Gastrocnemius medialis (tissue), 4 donors: Measurements from ENCODE around the gene ZBTB17. TPM values are rescaled to one million over a fixed set of nuclear protein-coding genes. Genes with fewer than 3 reads are reported as not detected.
A peak's percentile ranks its signal among the peaks of the same experiment; 100 is the strongest.

Source experiments
- ATAC-seq, 2 donors: fragments of 150-250 bp; one replicate each; pipeline ENCODE4 v1.9.1; 2016
- DNase-seq, 2 donors: peaks; one replicate each; pipeline ENCODE4 v3.0.0-alpha.2; 2019
- H3K27ac ChIP-seq, 4 donors: fragments of 200-600 bp; sonication (generic); 1 replicate in 1 of 4; 2 replicates in 3 of 4; pipeline ENCODE4 v1.5.1; 2016 to 2018; ENCODE audit warnings: mild to moderate bottlenecking in 2 of 4, moderate library complexity in 1 of 4
- H3K27me3 ChIP-seq, 3 donors: fragments of 200-600 bp; sonication (generic) in 2 of 3; 1 replicate in 1 of 3; 2 replicates in 2 of 3; pipeline versions ENCODE4 v1.5.1 to v1.6.0; 2016 to 2019; ENCODE audit warnings: mild to moderate bottlenecking in 1 of 3, moderate library complexity in 1 of 3
- H3K36me3 ChIP-seq, 2 donors: fragments of 200-600 bp; sonication (generic) in 1 of 2; one replicate each; pipeline ENCODE4 v1.5.1; 2017 to 2018
- H3K4me1 ChIP-seq, 2 donors: fragments of 200-600 bp; sonication (generic) in 1 of 2; one replicate each; pipeline ENCODE4 v1.5.1; 2016 to 2017; ENCODE audit warnings: mild to moderate bottlenecking in 2 of 2
- H3K4me3 ChIP-seq, 4 donors: fragments of 200-600 bp; sonication (generic) in 3 of 4; 1 replicate in 1 of 4; 2 replicates in 3 of 4; pipeline ENCODE4 v1.5.1; 2016 to 2019; ENCODE audit warnings: mild to moderate bottlenecking in 2 of 4
- H3K9me3 ChIP-seq, 3 donors: fragments of 200-600 bp; sonication (generic) in 2 of 3; 1 replicate in 1 of 3; 2 replicates in 2 of 3; pipeline ENCODE4 v1.5.1; 2016 to 2019
- CTCF ChIP-seq, 5 experiments: fragments of 450-650 bp in 3 of 5; fragments of 200-600 bp in 2 of 5; sonication (generic) in 2 of 5; IDR thresholded peaks in 4 of 5; conservative IDR thresholded peaks in 1 of 5; 1 replicate in 4 of 5; 2 replicates in 1 of 5; pipeline ENCODE4 v1.5.1; 2016 to 2019; ENCODE audit warnings: antibody characterized with exemption in 5 of 5, mild to moderate bottlenecking in 3 of 5, moderate library complexity in 3 of 5
- POLR2A ChIP-seq, 2 donors: fragments of 450-650 bp; IDR thresholded peaks; one replicate each; pipeline ENCODE4 v1.6.1; 2017; ENCODE audit warnings: antibody characterized with exemption in 2 of 2, mild to moderate bottlenecking in 2 of 2, moderate library complexity in 2 of 2
- in situ Hi-C, 4 donors: fragments of 200-750 bp; cut with MboI; loops; one replicate each; pipeline versions ENCODE4 v1.15.0 to v1.8.0; 2017; ENCODE audit warnings: low sequenced_read_pairs in 4 of 4
- intact Hi-C: fragments of 100-400 bp; cut with DNase I; formaldehyde crosslinking; loops from one replicate; pipeline ENCODE4 v1.15.1; 2023; ENCODE audit warnings: low total_unique reads
- total RNA-seq, 4 donors: library from RNA; depleted of rRNA; stranded (reverse); fragments of >200 nt; gene quantifications; one replicate each; pipeline versions ENCODE4 v1.1.0 to v1.2.3, GENCODE V29; 2016

The ZBTB17 gene
- total RNA-seq, 4 donors from 2014 or later, result 25.9 to 44.1 (median 31.5) TPM

- Histone ChIP-seq H3K4me1 (peaks cover 23 to 34% of the 10 kb centered on the region in 2 donors), H3K27ac (peak overlapping the region; percentile 97 to 100 (median 98)), H3K9me3 (no peaks in the 10 kb centered on the region), H3K36me3 (no peaks in the 10 kb centered on the region), H3K4me3 (no peak overlapping the region), H3K27me3 (no peaks in the 10 kb centered on the region)
- no peak for ATAC-seq
- no peak for TF ChIP-seq CTCF (IDR thresholded peaks at IDR 0.05 in 4 of 5, conservative IDR thresholded peaks at IDR 0.05 in 1 of 5)
- TF ChIP-seq POLR2A (IDR thresholded peaks at IDR 0.05), result peak in 1 of 2 donors; percentile 19
- intact Hi-C loops (no loop called here), in situ Hi-C loops (no loop called here)
- DNase-seq, result peak in 1 of 2 donors; percentile 69
These were observed 44.4 kb upstream of the ZBTB17 start for GRCh38 chr1:16020325-16020724.

- TF ChIP-seq POLR2A (IDR thresholded peaks at IDR 0.05) (no peak), CTCF (IDR thresholded peaks at IDR 0.05 in 4 of 5, conservative IDR thresholded peaks at IDR 0.05 in 1 of 5) (no peak)
- intact Hi-C loops, result loop anchor here (2.0 to 10.0 kb wide), 4 partner anchors 185 to 1095 kb away; partner anchors contain the start of genes DDI2 and PADI2
- Histone ChIP-seq H3K27ac (peak overlapping the region; percentile 97 to 100 (median 98)), H3K27me3 (no peaks in the 10 kb centered on the region), H3K4me1 (peaks cover 28 to 40% of the 10 kb centered on the region in 2 donors), H3K9me3 (no peaks in the 10 kb centered on the region), H3K36me3 (no peaks in the 10 kb centered on the region), H3K4me3 (peak overlapping the region in 3 of 4 donors; percentile 53 to 77 (median 68))
- ATAC-seq (peak; percentile 37 to 38), DNase-seq (peak; percentile 86 to 96)
- in situ Hi-C loops, result no loop called here
These were observed 43.9 kb upstream of the ZBTB17 start for GRCh38 chr1:16019644-16020277.

GRCh38 chr1:16018749-16019643 is 43.1 kb upstream of the ZBTB17 start:
- peak in 1 of 2 donors; percentile 77 for TF ChIP-seq POLR2A (IDR thresholded peaks at IDR 0.05)
- no peak for TF ChIP-seq CTCF (IDR thresholded peaks at IDR 0.05 in 4 of 5, conservative IDR thresholded peaks at IDR 0.05 in 1 of 5)
- in situ Hi-C loops, result no loop called here

GRCh38 chr1:16018308-16018707 is 42.4 kb upstream of the ZBTB17 start:
- peak overlapping the region; percentile 53 to 82 (median 72) for H3K4me3 ChIP-seq
- in situ Hi-C loops (no loop called here), intact Hi-C loops (loop anchor here (2.0 to 10.0 kb wide), 4 partner anchors 184 to 1096 kb away; partner anchors contain the start of genes DDI2 and PADI2)
- no peaks in the 10 kb centered on the region for H3K27me3 ChIP-seq
- H3K27ac ChIP-seq, result peak overlapping the region; percentile 97 to 100 (median 98)
- no peaks in the 10 kb centered on the region for H3K36me3 ChIP-seq
- TF ChIP-seq CTCF (IDR thresholded peaks at IDR 0.05 in 4 of 5, conservative IDR thresholded peaks at IDR 0.05 in 1 of 5), result no peak
- TF ChIP-seq POLR2A (IDR thresholded peaks at IDR 0.05), result no peak
- ATAC-seq (peak in 1 of 2 donors; percentile 4), DNase-seq (peak in 1 of 2 donors; percentile 71)
- no peaks in the 10 kb centered on the region for H3K9me3 ChIP-seq
- peaks cover 42 to 52% of the 10 kb centered on the region in 2 donors for H3K4me1 ChIP-seq

More at GRCh38 chr1:16018749-16019643, 43.1 kb upstream of the ZBTB17 start:
- Histone ChIP-seq H3K9me3 (no peaks in the 10 kb centered on the region), H3K4me1 (peaks cover 35 to 47% of the 10 kb centered on the region in 2 donors), H3K36me3 (no peaks in the 10 kb centered on the region), H3K4me3 (peak overlapping the region; percentile 53 to 82 (median 72)), H3K27ac (peak overlapping the region; percentile 97 to 100 (median 98)), H3K27me3 (no peaks in the 10 kb centered on the region)
- DNase-seq (peak; percentile 73 to 89), ATAC-seq (peak; percentile 16 to 20)
- intact Hi-C loops, result loop anchor here (2.0 to 10.0 kb wide), 4 partner anchors 184 to 1096 kb away; partner anchors contain the start of genes DDI2 and PADI2
